ENCODE results near the gene CRB1.

DNA sequence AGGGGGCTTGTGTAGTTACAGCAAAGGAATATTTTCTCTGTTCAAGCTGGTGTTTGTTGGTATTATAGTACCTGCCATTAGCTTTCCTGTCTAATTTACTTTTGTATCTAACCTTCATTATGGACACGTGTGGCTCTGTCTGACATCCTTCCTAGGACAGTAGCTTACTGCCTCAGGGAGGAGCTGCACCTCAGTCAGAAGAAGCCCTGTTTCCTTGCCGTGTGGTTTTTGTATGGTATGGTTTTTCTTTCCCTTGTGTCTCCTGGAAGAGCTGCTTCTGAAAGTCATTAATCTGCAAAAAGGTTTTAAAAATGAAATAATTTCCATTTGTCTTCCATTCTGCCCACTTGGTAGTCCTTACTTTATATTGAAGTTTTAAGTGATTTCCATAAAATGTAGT, 17.4 kb upstream of the CRB1 start:
- TF ChIP-seq, protein P1, sequence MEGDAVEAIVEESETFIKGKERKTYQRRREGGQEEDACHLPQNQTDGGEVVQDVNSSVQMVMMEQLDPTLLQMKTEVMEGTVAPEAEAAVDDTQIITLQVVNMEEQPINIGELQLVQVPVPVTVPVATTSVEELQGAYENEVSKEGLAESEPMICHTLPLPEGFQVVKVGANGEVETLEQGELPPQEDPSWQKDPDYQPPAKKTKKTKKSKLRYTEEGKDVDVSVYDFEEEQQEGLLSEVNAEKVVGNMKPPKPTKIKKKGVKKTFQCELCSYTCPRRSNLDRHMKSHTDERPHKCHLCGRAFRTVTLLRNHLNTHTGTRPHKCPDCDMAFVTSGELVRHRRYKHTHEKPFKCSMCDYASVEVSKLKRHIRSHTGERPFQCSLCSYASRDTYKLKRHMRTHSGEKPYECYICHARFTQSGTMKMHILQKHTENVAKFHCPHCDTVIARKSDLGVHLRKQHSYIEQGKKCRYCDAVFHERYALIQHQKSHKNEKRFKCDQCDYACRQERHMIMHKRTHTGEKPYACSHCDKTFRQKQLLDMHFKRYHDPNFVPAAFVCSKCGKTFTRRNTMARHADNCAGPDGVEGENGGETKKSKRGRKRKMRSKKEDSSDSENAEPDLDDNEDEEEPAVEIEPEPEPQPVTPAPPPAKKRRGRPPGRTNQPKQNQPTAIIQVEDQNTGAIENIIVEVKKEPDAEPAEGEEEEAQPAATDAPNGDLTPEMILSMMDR (IDR thresholded peaks at IDR 0.05): no peak
- no peak for TF ChIP-seq POLR2A (IDR thresholded peaks at IDR 0.05)
